Activated naive CD4-positive, alpha-beta T cell treated with Interleukin-2 at 50 U/mL for 16 hours (primary cell): ENCODE results near the gene TOB1.
"Not testable (repeated sequence)": the region's sequence is repeated elsewhere in the genome, so short reads cannot be mapped to it uniquely, and the experiment has no call there.

Experiments
- DNase-seq: peaks from one replicate; pipeline ENCODE4 v3.0.0-alpha.2; 2020

Gene TOB1

GRCh38 chr17:50894513-50894912 lies 28.4 kb upstream of the TOB1 start:
- DNase-seq, result not testable (repeated sequence)

DNA sequence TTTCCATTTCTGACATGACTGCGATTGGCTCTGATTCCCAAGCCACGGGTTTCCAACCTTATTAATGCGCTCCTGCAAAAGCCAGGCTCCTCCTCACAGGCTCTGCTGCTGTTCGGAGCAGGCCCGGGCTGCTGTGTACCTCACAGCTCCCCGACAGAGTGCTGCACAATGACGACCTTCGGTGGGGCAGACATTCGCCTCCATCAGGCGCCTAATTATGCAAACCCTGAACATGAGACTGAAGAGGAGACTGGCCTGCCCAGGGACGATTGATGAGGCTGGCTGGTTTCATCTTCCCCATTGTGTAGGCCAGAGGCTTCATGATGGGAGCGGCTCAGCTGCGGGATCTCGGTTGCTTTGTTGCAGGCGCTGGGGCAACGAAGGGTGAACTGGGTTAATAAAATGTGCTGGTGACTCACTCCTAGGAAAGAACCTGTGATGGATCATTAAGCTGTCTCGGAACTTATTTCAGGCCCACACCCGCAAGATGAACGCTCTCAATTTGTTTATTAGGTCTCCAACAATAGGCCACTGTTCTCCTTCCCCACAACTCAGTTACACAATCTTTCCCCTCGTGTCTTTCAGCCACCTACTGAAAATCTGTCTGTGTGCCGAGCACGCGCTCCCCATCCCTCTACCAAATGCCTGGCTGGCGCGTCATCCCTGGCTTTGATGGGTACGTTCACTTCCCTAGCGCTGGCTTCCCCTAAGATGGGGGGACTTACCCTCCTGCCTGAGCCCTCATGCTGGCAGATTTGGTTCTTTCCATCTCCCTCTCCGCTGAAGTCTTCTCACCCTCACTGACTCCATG lies 27.2 kb upstream of the TOB1 start:
- no peak for DNase-seq

DNA sequence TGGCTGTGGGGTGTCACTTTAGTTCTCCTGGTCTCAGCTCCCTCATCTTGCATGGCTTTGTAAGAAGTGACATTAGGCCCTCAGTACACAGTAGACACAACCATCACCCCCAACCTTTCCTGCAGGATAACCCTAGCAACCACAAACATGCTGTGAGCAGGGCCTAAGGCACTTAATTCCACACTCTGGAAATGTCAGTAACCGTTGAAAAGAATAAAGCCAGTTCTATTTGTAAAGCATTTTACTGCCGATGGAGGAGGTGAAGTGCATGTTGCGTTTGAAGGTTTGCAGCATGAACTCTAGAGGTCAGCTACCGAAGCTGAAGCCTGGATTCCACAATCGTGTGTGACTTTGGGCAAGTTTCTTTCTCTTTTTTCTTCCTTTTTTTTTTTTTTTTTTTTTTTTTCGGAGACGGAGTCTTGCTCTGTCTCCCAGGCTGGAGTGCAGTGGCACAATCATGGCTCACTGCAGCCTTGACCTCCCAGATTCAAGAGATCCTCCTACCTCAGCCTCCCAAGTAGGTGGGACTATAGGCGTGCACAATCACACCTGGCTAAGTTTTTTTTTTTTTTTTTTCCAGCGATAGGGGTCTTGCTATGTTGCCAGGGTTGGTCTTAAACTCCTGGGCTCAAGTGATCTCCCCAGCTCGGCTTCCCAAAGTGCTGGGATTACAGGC lies 26.1 kb upstream of the TOB1 start:
- DNase-seq, result no peak

DNA sequence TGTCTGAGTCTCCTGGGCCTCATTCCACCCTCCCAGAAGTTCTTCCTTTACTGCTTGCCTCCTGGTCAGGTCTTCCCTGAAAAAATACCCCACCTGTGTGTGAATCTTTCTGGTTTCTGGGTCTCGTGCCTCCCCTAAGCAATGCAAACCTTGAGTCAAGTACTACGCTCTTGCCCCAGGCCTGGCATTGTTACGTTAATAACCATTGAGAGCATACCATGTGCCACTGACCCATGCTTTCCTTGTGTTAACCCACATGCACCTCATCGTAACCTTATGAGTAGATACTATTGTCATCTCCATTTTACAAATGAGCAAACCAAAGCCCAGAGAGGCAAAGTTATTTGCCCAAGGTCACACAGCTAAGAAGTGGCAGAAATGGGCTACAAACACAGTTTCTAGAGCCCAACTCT lies 25.4 kb upstream of the TOB1 start:
- DNase-seq, result no peak

DNA sequence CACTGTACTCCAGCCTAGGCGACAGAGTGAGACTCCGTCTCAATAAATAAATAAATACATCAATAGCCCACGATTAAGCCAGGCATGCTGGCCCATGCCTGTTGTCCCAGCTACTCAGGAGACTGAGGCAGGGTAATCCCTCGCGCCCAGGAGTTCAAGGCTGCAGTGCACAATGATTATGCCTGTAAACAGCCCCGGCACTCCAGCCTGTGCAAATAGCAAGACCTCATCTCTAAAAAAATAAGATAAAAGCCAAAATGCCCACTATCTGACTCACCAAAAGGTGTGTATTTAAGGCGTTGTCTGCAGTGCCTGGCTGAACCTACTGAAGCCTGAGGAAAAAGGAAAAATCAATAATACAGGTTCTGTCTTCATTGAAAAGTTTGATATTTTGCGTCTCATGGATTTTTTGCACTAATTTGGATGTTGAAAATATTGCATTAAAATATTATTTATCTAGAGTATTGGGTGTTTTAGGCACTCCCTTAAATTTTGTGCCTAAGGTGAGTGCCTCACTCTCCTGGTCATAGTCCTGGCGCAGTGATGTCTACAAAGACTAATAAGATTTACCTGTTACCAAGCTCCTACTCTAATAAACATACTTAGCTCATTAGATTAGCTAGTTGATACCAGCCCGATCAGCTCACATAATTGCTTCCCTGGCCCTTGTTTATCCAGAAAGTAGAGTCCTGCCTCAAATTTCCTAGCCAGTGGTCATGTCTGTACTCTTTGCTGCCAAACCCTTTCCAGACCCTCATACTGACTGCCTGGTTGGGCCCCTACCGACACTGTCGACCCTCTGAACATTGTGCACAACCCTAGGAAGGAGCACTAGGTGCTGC lies 24.7 kb upstream of the TOB1 start:
- DNase-seq, result no peak

DNA sequence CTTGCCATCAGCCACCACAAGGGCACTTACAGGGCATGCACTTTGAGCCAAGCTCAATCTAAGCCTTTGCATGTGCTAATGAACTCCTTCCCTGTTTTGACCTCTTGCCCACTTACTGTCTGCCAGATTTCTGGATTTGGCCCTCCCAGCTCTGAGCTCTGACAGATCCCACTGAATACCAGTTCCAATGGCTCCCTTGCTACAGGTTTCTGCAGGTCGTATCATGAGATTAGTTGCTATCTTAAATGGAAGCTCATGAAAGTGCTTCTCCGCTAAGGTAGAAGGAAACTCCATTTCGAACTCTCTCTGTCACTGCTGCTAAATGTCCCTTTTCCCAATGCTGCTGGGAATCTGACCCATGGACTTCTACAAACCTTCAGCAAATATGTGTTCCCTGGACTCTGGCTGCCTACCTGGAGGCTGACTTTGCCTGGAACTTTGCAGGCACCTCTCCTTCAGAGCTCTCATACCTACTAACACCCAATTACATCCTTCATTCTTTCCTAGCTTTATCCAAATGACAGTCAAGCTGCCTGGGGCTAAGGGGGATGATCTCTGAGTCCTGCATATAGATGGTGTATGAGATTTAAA lies 23.5 kb upstream of the TOB1 start:
- DNase-seq, result no peak

- DNase-seq, result no peak
Observed at GRCh38 chr17:50887705-50888245, 21.6 kb upstream of the TOB1 start.

DNA sequence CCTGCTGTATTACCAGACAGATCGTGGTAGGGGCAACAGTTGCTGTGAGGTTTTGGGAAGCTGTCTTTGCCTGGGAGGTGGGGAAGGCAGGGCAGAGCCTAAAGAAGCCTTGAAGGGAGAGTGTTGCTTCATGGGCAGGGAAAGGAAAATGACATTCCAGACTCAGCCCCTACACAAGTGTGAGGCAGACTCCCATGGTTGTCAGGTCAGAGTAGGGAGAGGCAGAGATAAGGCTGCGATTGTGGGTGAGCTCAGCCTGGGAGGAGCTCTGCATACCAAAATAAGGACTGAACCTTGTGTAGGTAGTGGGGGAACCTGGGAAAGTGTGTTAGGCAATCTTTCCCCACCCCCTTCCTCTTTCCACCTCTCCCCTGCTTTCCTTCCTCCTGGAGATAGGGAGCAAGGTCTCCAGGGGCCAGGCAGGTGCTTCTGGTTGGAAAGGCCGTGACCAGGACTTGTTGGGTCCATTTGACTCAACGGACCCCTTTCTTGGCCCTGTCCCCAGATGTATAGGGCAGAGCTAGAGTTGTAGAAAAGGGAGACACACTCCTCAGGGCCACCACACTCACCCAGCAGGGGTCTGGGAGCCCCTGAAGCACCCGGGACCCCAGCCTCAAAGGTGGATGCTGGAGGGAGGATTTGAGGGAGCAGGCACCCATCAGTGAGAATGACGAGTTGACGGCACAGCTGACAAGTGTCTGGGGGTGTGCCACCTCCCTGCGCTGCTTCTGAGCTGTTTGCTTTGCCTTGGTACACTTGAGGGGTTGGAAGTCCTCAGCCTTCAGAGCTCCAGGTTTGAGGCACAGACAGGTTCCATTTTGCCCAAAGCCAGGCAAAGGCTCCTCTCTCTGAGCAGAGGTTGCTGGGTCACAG lies 18.5 kb upstream of the TOB1 start:
- DNase-seq, result no peak

DNA sequence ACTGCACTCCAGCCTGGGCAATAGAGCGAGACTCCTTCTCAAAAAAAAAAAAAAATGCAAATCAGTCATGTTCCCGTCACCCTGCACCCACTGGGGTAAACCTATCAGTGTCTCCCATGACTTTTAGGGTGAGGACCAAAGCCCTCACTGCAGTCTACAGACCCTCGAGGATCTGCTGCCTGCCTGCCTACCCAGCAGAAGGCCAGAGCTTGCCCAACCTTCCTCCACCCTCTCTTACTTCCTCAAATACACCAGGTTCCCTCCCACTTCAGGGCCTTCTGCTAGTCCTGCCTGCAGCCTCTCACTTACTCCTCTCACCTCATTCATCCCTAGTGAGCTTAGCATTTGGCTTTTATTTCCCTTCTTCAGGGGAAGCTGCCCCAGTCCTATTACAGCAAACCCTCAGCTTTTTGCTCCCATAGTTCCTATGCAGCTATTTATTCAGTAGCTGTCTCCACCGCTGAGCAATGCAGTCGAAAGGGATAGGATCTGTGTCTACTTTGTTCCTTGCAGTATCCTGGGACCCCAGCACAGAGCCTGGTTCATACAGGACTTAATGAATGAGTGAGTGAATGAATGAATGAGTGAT lies 17.8 kb upstream of the TOB1 start:
- DNase-seq, result no peak

DNA sequence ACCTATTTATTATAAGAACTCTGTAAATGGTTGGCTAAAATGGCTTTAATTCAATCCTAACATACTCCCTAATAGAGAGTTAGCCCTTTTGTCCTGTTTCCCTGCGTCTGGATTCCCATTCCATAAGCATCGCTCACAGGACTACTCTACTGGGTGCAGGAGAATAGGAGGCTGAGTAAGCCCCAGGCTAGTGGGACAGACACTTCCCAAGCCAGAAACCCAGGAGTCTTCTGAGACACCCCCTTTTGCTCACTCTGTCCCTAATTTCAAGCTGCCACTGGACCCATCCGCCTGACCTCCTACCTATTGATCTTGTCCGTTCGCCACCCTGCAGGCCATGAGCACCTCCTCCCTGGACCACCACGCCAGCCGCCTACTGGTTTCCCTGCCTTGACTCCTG lies 16.7 kb upstream of the TOB1 start:
- no peak for DNase-seq

DNA sequence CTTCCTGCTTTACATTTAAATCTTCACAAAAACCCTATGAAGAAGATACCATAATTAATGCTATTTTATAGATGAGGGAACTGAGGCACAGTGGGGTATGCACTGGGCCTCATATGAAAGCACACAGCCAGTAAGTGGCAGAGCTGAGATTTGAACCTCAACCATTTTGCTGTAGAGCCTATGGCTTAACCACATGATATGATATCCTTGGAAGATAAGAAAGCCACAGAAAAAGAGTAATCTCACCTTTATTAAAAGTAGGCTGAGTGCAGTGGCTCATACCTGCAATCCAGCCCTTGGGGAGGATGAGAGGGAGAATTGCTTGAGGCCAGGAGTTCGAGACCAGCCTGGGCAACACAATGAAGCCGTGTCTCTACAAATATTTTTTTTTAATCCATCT lies 15.0 kb upstream of the TOB1 start:
- DNase-seq, result no peak

- no peak for DNase-seq
Observed at GRCh38 chr17:50879086-50879485, 12.9 kb upstream of the TOB1 start.

DNA sequence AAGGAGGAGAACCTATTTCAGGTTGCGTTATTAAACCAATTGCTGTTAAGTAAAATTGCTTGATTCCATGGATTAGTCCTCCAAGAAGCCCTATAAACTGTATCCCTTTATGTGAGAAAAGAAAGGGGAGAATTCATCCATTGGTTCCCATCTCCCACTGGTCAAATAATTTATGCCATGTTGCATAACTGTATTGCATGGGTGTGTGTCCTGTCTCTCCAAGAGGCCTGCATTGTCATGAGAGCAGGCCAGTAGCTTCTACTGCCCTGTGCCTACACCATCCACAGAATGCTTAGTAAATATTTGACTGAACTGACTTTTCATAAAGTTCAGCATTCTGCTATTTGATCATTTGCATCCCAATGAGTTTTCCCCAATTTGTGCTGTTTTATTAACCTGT lies 11.7 kb upstream of the TOB1 start:
- DNase-seq, result no peak

GRCh38 chr17:50877042-50877441 lies 10.9 kb upstream of the TOB1 start:
- not testable (repeated sequence) for DNase-seq

GRCh38 chr17:50875074-50875473 lies 8.9 kb upstream of the TOB1 start:
- DNase-seq, result no peak

GRCh38 chr17:50872710-50873424 lies 6.7 kb upstream of the TOB1 start:
- DNase-seq, result peak; percentile 56

DNA sequence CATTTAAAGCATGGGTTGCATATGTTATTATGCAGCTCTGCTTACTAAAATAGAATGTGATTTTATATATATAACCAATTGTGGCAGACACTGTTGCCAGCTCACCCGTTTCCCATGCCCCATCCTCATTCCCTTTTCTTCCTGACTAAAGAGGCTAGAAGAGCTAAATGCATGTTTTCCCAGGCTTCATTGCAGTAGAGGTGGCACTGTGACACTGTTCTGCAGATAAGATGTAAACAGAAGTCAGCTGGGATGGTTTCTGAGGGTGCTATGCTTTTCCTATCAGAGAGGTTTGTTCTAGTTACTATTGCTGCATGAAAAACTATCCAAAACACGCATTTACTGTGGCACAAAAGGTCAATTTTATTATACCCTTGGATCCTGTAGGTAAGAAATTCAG lies 5.7 kb upstream of the TOB1 start:
- DNase-seq, result no peak

GRCh38 chr17:50871364-50871763 lies 5.2 kb upstream of the TOB1 start:
- DNase-seq, result peak; percentile 25

DNA sequence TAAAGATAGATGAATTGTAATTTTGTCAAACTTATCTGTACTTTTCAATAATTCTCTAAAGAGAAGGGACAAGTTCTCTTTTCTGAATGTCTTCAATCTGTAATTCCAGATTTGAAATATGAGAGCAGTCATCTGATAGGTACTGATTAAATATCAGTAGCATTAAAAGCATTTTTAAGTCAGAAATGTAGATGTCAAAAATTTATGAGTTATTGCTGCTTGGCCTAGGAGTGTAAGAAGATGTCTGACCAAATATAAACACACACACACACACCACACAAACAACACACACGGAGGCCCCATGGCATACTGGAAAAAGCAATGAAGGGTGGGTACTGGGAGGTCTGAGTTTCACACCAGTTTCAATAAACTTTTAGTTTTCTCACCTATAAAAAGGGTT lies 2.4 kb upstream of the TOB1 start:
- DNase-seq, result no peak

DNA sequence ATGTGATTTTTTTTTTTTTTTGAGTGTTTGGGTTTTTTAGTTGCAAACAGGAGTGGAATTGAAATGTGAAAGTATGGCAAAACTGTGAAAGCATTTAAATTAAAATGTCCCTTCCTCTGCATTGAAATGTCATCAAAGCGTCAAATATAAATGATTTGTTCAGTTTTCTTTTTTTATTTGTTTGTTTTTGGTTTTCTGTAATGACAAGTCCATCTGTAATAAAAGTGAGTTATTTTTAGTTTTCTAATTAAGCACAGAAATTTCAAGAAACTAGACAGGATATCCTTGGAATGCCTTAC lies 1.9 kb upstream of the TOB1 start:
- no peak for DNase-seq
